Left ventricle myocardium inferior (tissue), 1 donor: ENCODE results near the gene SNX11. TPM values are rescaled to one million over a fixed set of nuclear protein-coding genes. Genes with fewer than 3 reads are reported as not detected.
A peak's percentile ranks its signal among the peaks of the same experiment; 100 is the strongest.

Experiments
- DNase-seq: peaks from one replicate; pipeline ENCODE4 v3.0.0-alpha.2; 2020
- H3K27ac ChIP-seq: fragments of 200-600 bp; replicated peaks from 2 replicates; pipeline ENCODE4 v1.8.0; 2021
- H3K27me3 ChIP-seq: fragments of 200-600 bp; 2 replicates; pipeline ENCODE4 v1.8.0; 2021; ENCODE audit warnings: low read depth
- H3K36me3 ChIP-seq: fragments of 200-600 bp; 2 replicates; pipeline ENCODE4 v1.8.0; 2021
- H3K4me1 ChIP-seq: fragments of 200-600 bp; 2 replicates; pipeline ENCODE4 v1.8.0; 2021
- H3K4me3 ChIP-seq: fragments of 200-600 bp; 2 replicates; pipeline ENCODE4 v1.8.0; 2021; ENCODE audit warnings: mild to moderate bottlenecking, moderate library complexity
- H3K9me3 ChIP-seq: fragments of 200-600 bp; replicated peaks from 2 replicates; pipeline ENCODE4 v1.8.0; 2021
- intact Hi-C: fragments of 100-400 bp; cut with micrococcal nuclease; formaldehyde crosslinking; loops from one replicate; pipeline ENCODE4 v1.11.0; 2022
- total RNA-seq: library from RNA; stranded (reverse); fragmentation: NEBNext Ultra II Directional; extraction: Animal tissue kit (Norgen Biotek cat#: 25700); gene quantifications from one replicate; pipeline ENCODE4 v1.2.1, GENCODE V29; 2021
- TF ChIP-seq, protein P1 (sequence below): fragments of 200-600 bp; IDR thresholded peaks from 2 replicates; pipeline ENCODE4 v1.8.0; 2021; ENCODE audit warnings: antibody characterized with exemption, mild to moderate bottlenecking, borderline replicate concordance
- donor health status: DM: no; HTN: yes; CAD: no; lungs with severe emphysema.

The SNX11 gene
- total RNA-seq, 1 donor from 2014 or later, result 11.3 TPM

DNA sequence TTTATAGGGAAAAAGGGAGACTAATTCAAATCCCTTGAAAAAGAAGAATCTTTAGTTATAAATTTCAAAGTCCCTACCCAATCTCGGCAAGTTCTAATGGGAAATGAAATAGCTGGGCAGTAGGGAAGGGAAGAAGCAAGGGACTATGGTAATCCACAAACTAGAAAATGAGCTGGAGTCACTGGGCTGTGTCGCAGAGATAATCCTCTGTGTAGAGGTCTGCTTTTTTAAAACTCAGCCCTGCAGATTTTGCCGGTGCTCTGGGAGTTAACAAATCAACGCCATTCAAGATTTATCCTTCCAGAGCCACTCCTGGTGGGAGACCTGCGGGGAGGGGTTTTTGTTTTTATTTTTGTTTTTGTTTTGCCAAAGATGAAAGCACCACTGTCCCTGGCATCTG lies 20.8 kb downstream of the SNX11 start:
- Histone ChIP-seq H3K4me1 (no peaks in the 10 kb centered on the region), H3K36me3 (peaks cover 7% of the 10 kb centered on the region), H3K27ac (no peak overlapping the region), H3K4me3 (no peak overlapping the region), H3K9me3 (no peaks in the 10 kb centered on the region), H3K27me3 (peaks cover 17% of the 10 kb centered on the region)
- TF ChIP-seq, protein P1, sequence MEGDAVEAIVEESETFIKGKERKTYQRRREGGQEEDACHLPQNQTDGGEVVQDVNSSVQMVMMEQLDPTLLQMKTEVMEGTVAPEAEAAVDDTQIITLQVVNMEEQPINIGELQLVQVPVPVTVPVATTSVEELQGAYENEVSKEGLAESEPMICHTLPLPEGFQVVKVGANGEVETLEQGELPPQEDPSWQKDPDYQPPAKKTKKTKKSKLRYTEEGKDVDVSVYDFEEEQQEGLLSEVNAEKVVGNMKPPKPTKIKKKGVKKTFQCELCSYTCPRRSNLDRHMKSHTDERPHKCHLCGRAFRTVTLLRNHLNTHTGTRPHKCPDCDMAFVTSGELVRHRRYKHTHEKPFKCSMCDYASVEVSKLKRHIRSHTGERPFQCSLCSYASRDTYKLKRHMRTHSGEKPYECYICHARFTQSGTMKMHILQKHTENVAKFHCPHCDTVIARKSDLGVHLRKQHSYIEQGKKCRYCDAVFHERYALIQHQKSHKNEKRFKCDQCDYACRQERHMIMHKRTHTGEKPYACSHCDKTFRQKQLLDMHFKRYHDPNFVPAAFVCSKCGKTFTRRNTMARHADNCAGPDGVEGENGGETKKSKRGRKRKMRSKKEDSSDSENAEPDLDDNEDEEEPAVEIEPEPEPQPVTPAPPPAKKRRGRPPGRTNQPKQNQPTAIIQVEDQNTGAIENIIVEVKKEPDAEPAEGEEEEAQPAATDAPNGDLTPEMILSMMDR, result no peak
- no peak for DNase-seq
- intact Hi-C loops, result loop anchor here (10.0 kb wide), 1 partner anchor 54 kb away; no protein-coding TSS in a partner anchor

DNA sequence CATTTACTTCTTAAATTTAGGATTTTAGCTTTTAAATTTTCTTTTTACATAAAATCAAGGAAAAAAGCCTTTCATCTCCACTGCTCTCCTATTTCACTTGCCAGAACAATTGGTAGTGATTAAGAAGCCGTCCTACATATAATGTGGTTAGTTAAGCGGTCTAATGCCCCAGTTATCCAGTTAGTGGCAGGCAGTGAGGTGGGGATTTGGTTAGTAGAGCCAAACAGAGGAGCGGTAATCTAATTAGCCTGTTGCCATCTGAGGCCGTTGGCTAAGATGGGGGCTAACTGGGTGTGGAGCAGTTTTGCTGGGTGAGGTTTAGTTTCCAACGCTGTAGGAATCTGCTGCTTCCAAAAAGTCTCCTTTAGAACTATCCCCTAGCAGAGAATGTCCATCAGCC lies 22.4 kb downstream of the SNX11 start:
- H3K36me3 ChIP-seq, result no peaks in the 10 kb centered on the region
- H3K4me1 ChIP-seq, result no peaks in the 10 kb centered on the region
- TF ChIP-seq, protein P1, result no peak
- no peaks in the 10 kb centered on the region for H3K9me3 ChIP-seq
- no peak overlapping the region for H3K27ac ChIP-seq
- no peak for DNase-seq
- peaks cover 21% of the 10 kb centered on the region for H3K27me3 ChIP-seq
- H3K4me3 ChIP-seq, result no peak overlapping the region
- intact Hi-C loops, result loop anchor here (2.0 to 10.0 kb wide), 2 partner anchors 55 to 103 kb away; no protein-coding TSS in a partner anchor

DNA sequence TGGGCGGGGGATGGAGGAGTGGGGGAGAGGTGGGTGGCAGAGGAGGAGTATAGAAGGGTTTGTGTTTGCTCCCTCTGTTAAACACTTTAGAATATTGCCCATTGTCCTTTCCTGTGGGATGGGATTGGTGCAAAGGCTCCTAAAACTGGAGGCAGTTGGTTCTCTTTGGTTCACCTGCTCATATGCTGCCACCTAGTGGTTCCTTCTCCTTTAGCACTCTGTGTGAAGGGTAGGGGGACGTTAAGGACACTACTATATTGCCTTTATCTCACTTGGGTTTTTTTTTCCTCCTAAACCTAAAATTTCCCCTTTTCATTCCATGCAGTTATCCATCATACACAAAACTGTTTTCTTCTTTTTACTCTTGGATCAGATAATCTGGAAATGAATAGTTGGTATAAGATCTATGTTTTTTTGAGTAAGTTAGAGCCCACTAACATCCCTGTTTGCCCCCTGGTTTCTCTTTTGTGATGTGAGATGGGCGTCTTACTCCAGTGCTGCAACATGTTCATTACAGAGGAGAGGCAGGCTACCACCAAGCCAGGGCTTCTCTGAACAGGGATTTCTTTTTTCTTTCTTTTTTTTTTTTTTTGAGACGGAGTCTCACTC lies 23.8 kb downstream of the SNX11 start:
- no peaks in the 10 kb centered on the region for H3K9me3 ChIP-seq
- no peak overlapping the region for H3K27ac ChIP-seq
- H3K36me3 ChIP-seq, result no peaks in the 10 kb centered on the region
- DNase-seq, result no peak
- H3K4me3 ChIP-seq, result no peak overlapping the region
- no peaks in the 10 kb centered on the region for H3K4me1 ChIP-seq
- TF ChIP-seq, protein P1, result peak; percentile 92
- H3K27me3 ChIP-seq, result peaks cover 21% of the 10 kb centered on the region
- intact Hi-C loops, result loop anchor here (2.0 kb wide), 1 partner anchor 105 kb away; no protein-coding TSS in a partner anchor

DNA sequence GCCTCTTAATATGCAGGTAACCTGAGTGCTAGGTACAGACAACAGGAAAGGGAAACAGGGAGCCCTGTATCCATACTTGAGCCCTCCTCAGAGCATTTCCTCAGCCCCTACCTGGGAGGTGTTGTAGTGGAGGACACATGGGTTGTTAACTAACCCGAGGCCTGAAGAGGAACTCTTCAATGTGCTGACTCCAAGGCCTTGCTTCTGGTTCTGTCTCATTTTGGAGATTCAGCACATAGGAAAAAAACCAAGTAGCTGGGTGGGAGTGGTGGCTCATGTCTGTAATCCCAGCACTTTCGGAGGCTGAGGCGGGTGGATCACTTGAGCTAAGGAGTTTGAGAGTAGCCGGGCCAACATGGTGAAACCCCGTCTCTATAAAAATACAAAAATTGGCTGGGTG lies 24.8 kb downstream of the SNX11 start:
- Histone ChIP-seq H3K4me1 (no peaks in the 10 kb centered on the region), H3K27ac (no peak overlapping the region), H3K36me3 (no peaks in the 10 kb centered on the region), H3K4me3 (no peak overlapping the region), H3K27me3 (peaks cover 21% of the 10 kb centered on the region), H3K9me3 (no peaks in the 10 kb centered on the region)
- TF ChIP-seq, protein P1, result no peak
- intact Hi-C loops, result no loop called here
- DNase-seq, result no peak

DNA sequence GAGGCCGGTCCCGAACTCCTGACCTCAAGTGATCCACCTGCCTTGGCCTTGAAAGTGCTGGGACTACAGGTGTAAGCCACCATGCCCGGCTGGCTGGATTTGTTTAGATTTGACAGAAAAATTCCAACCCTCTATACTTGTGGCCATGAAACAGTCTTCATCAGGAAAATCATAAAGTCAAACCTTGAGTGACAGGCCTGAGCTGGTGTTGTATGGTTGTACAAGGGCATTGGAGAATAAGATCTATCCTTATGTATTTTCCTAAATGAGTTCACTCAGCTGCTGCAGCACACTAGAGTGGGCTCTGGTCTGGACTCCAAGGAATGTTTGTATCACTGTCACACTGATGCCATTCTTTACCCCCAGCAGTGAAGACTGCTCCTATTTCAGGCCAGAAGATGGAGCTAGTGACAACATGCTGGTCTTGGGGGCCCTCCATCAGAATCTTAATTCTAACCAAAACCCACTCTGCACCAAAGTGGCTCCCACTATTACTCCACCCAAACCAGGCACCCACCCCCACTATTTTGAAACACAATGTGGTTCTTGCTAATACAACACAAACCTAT lies 27.4 kb downstream of the SNX11 start:
- Histone ChIP-seq H3K4me1 (no peaks in the 10 kb centered on the region), H3K4me3 (no peak overlapping the region), H3K9me3 (no peaks in the 10 kb centered on the region), H3K27me3 (peaks cover 34% of the 10 kb centered on the region), H3K36me3 (no peaks in the 10 kb centered on the region), H3K27ac (no peak overlapping the region)
- intact Hi-C loops, result no loop called here
- DNase-seq, result no peak
- TF ChIP-seq, protein P1, result no peak
